Dendritic cell treated with granulocyte-macrophage colony-stimulating factor and Interleukin-4, amounts not matched to agents 40 ng/mL and 50 ng/mL, for 4 days (primary cell): ENCODE measurements around the gene FGF18.

ENCODE experiments used
- H3K27ac Mint-ChIP-seq: one replicate; pipeline ENCODE4 v1.8.0; 2022; ENCODE audit warnings: mild to moderate bottlenecking, mixed read lengths
- H3K27me3 Mint-ChIP-seq: one replicate; pipeline ENCODE4 v1.8.0; 2022; ENCODE audit warnings: mild to moderate bottlenecking, mixed read lengths
- H3K36me3 Mint-ChIP-seq: one replicate; pipeline ENCODE4 v1.8.0; 2022; ENCODE audit warnings: low read depth, mixed read lengths
- H3K4me1 Mint-ChIP-seq: one replicate; pipeline ENCODE4 v1.8.0; 2022; ENCODE audit warnings: low read depth, mixed read lengths
- H3K4me3 Mint-ChIP-seq: one replicate; pipeline ENCODE4 v1.8.0; 2022; ENCODE audit warnings: mild to moderate bottlenecking, moderate library complexity, mixed read lengths
- H3K9me3 Mint-ChIP-seq: one replicate; pipeline ENCODE4 v1.8.0; 2022; ENCODE audit warnings: mixed read lengths
- intact Hi-C: fragments of 100-400 bp; cut with micrococcal nuclease; formaldehyde crosslinking; loops from one replicate; pipeline ENCODE4 v1.15.0; 2022

Gene FGF18

GRCh38 chr5:171469326-171469725 lies 49.9 kb downstream of the FGF18 start:
- no peaks in the 10 kb centered on the region for H3K9me3 Mint-ChIP-seq
- no peak overlapping the region for H3K27ac Mint-ChIP-seq
- no peaks in the 10 kb centered on the region for H3K4me1 Mint-ChIP-seq
- no peaks in the 10 kb centered on the region for H3K27me3 Mint-ChIP-seq
- no peak overlapping the region for H3K4me3 Mint-ChIP-seq
- intact Hi-C loops = no loop called here
- no peaks in the 10 kb centered on the region for H3K36me3 Mint-ChIP-seq

DNA sequence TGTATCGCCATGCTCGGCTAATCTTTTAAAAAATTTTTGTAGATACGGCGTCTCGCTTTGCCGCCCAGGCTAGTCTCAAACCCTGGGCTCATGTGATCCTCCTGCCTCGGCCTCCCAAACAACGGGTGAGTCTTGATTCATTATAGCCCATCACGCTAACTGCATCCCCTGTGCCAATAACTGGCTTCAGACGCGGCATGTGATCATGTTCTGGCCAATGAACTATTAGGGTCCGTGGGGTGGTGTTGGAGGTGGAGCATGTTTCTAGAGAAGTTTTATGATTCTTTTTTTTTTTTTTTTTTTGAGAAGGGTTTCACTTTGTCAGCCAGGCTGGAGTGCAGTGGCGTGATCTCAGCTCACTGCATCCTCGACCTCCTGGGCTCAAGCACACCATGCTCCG lies 51.0 kb downstream of the FGF18 start:
- Mint-ChIP-seq H3K9me3 (no peaks in the 10 kb centered on the region), H3K36me3 (no peaks in the 10 kb centered on the region), H3K4me3 (no peak overlapping the region), H3K27me3 (no peaks in the 10 kb centered on the region), H3K27ac (no peak overlapping the region), H3K4me1 (no peaks in the 10 kb centered on the region)
- intact Hi-C loops = no loop called here

GRCh38 chr5:171474230-171474813 lies 54.9 kb downstream of the FGF18 start:
- Mint-ChIP-seq H3K27ac (no peak overlapping the region), H3K27me3 (no peaks in the 10 kb centered on the region), H3K4me3 (no peak overlapping the region), H3K36me3 (no peaks in the 10 kb centered on the region), H3K4me1 (peaks cover 9% of the 10 kb centered on the region), H3K9me3 (no peaks in the 10 kb centered on the region)
- intact Hi-C loops = no loop called here

- Mint-ChIP-seq H3K27ac (no peak overlapping the region), H3K4me3 (no peak overlapping the region), H3K36me3 (no peaks in the 10 kb centered on the region), H3K4me1 (peaks cover 9% of the 10 kb centered on the region), H3K9me3 (no peaks in the 10 kb centered on the region), H3K27me3 (no peaks in the 10 kb centered on the region)
- intact Hi-C loops = no loop called here
Observed at GRCh38 chr5:171475596-171475995, 56.1 kb downstream of the FGF18 start.

DNA sequence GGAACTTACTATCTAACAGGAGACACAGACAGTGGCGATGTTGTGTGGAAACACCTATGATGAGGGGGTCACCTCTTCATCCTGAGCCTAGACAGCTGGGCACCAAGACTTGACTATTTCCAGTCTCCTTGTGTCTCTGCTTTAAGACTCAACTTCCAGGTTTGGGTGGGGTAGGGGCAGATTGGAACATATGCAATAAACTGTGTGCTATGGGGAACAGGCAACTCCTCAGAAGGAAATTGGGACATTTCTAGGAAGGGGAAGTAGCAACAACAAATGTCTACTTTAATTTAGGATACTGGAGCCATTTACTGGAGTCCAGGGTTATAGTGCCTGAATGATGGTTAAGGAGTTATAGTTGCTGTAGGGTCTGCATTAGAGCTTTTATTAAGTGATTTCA lies 57.3 kb downstream of the FGF18 start:
- no peaks in the 10 kb centered on the region for H3K27me3 Mint-ChIP-seq
- H3K9me3 Mint-ChIP-seq = no peaks in the 10 kb centered on the region
- H3K4me3 Mint-ChIP-seq = no peak overlapping the region
- H3K36me3 Mint-ChIP-seq = no peaks in the 10 kb centered on the region
- intact Hi-C loops = no loop called here
- H3K4me1 Mint-ChIP-seq = peaks cover 9% of the 10 kb centered on the region
- no peak overlapping the region for H3K27ac Mint-ChIP-seq

- peaks cover 9% of the 10 kb centered on the region for H3K4me1 Mint-ChIP-seq
- intact Hi-C loops = no loop called here
- no peak overlapping the region for H3K27ac Mint-ChIP-seq
- H3K36me3 Mint-ChIP-seq = no peaks in the 10 kb centered on the region
- no peak overlapping the region for H3K4me3 Mint-ChIP-seq
- no peaks in the 10 kb centered on the region for H3K9me3 Mint-ChIP-seq
- H3K27me3 Mint-ChIP-seq = no peaks in the 10 kb centered on the region
Observed at GRCh38 chr5:171477101-171477500, 57.7 kb downstream of the FGF18 start.

DNA sequence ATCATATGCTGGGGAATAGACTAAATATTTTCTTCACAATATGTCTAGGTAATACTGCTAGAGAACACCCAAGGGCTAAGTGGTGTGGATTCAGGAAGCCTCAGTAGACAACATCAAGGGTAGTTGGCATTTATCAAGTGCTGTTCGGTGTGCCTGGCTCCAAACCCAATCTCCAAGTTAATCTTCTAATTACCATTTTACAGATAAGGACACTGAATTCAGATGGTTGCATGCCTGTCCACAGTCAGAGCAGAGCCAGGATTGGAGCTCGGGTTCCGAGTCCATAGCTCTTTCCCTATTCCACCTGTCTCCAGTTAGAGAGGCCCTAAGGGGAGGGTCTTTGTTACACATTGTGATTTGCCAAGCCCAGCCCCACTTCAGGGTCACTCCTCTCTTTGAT lies 58.2 kb downstream of the FGF18 start:
- H3K4me1 Mint-ChIP-seq = peaks cover 9% of the 10 kb centered on the region
- no peaks in the 10 kb centered on the region for H3K27me3 Mint-ChIP-seq
- no peak overlapping the region for H3K27ac Mint-ChIP-seq
- intact Hi-C loops = no loop called here
- H3K4me3 Mint-ChIP-seq = no peak overlapping the region
- H3K36me3 Mint-ChIP-seq = no peaks in the 10 kb centered on the region
- no peaks in the 10 kb centered on the region for H3K9me3 Mint-ChIP-seq

DNA sequence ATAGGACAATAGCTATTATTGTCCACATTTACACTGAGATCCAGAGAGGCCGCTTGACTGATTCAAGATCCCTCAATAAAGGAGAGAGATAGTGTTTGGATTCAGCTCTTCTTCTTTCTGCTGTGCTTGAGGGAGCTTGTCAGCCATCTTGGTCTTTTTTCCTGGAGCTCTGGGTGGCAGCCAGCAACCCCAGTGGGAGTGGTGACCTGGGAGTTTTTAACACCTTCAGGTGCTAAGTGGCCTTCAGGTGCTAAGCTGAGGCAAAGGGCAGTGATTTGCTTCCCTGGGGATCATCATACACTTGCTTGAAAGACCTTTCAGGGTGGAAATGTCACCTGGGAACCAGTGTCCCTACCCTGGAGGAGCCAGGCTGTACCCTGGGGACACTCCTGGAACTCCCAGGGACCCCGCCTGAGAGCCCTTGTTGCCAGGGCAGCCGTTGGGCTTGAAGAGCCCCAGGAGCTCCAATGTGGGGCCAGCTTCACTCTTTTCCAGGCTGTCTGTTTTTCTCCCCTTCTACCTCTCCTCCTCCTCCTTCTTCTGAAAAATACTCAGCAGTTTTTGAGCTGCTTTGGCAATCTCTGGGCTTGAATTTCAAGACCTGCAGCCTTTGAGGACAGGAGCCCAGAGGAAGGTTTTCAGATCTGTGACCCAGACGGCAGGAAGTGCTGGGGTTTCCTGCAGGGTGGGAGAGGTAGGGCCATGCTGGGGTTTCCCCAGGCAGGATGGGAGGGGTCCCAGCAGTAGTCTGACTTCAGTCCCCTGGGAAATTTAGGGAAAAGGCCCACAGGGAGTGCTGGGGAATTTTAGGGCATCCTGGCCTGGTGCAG lies 59.7 kb downstream of the FGF18 start:
- Mint-ChIP-seq H3K27me3 (no peaks in the 10 kb centered on the region), H3K9me3 (no peaks in the 10 kb centered on the region), H3K27ac (no peak overlapping the region), H3K36me3 (no peaks in the 10 kb centered on the region), H3K4me1 (peaks cover 9% of the 10 kb centered on the region), H3K4me3 (no peak overlapping the region)
- intact Hi-C loops = no loop called here

DNA sequence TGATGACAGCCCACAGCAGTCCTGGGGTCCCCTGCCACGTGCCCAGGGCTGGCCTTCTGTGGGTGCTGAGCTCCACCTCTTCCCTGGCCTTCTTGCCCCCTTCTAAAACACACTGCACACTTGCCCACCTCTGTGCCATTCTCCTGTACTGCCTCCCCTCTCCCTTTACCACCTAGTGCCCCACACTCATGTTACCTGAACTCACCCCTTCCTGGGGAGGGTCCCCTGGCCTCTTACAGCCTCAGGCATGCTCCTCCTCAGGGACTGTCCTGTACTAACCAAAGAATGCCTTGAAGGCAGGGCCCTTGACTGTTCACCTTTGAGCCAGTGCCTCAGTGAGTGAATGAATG lies 60.3 kb downstream of the FGF18 start:
- Mint-ChIP-seq H3K27me3 (no peaks in the 10 kb centered on the region), H3K4me1 (peaks cover 9% of the 10 kb centered on the region), H3K27ac (no peak overlapping the region), H3K9me3 (no peaks in the 10 kb centered on the region), H3K36me3 (no peaks in the 10 kb centered on the region), H3K4me3 (no peak overlapping the region)
- intact Hi-C loops = loop anchor here (10.0 kb wide), 1 partner anchor 365 kb away; no protein-coding TSS in a partner anchor

DNA sequence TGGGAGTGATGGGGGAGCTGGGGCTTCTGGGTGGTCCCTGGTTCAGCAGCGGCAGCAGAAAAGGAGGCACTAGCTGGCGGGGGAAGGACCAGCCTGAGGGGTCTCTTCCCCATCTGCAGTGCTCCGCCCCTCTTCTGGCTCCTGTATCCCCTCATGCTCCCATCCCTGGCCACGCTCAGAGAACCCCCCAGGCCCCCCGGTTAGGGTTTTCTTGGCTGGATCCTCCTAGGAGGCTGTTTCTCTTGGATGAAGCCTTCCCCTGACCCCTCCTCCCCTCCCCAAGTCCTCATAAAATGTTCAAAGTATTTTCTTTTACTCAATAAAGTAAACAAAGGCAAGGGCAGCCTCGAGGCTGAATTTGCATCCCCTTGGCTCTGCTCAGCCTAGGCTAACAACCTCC lies 60.8 kb downstream of the FGF18 start:
- Mint-ChIP-seq H3K4me3 (no peak overlapping the region), H3K36me3 (no peaks in the 10 kb centered on the region), H3K9me3 (no peaks in the 10 kb centered on the region), H3K27ac (no peak overlapping the region), H3K27me3 (no peaks in the 10 kb centered on the region), H3K4me1 (peaks cover 9% of the 10 kb centered on the region)
- intact Hi-C loops = loop anchor here (10.0 kb wide), 1 partner anchor 365 kb away; no protein-coding TSS in a partner anchor

DNA sequence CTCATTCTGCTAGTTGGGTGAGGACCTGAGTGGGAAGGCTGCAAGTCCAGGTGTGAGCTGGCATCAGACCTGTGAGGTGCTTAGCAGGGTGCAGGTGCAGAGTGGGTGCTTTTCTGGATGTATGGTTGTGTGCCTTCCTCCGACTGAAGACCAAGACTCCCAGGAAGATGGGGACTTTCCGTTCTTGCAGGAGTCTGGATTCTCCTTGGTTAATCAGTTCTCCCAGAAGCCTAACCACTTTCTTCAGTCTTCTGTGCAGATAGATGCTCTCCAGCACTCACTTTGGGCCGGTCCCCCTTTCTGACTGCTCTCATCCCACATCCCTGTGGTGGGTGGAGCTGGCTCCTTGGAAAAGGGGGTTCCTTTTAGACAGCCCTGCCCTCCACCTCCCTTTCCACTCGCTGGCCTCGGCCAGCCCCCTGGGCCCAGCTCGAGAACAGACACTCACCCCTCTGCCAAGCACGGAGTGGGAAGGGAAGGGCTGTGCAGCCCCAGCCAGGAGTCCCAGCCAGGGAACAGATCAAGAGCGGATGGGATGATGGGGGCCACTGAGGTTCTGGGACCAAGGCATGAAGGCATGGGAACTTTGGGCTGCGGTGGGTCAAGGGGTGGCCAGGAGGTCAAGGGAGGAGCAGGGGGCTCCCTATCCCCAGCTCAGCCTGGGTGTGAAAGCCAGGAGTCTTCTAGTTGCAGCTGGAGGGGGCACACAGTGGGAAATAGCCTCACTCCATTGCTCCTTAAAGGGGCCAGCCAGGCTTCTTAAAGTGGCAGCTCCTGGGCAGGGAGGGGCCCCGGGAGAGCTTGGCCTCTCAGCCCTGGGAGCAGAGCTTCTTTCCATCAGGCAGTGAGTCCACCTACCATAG lies 62.4 kb downstream of the FGF18 start:
- intact Hi-C loops = loop anchor here (10.0 kb wide), 1 partner anchor 363 kb away; no protein-coding TSS in a partner anchor

DNA sequence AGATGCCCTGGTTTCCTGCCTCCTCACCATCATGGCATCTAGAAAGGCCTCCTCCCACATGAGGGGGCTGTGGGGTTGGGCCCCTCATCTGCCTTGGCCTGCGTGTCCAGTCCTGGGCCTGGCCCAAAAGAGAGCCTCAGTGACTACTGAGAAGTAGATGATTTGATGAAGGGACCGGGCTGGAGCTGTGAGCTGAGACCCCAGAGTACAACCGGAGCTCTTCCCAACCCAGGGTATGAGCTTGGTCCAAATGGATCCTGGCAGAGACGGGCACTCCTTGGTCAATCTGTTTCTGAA lies 62.9 kb downstream of the FGF18 start:
- no peaks in the 10 kb centered on the region for H3K27me3 Mint-ChIP-seq
- H3K4me3 Mint-ChIP-seq = no peak overlapping the region
- no peaks in the 10 kb centered on the region for H3K36me3 Mint-ChIP-seq
- no peaks in the 10 kb centered on the region for H3K9me3 Mint-ChIP-seq
- intact Hi-C loops = loop anchor here (10.0 kb wide), 1 partner anchor 362 kb away; no protein-coding TSS in a partner anchor
- no peaks in the 10 kb centered on the region for H3K4me1 Mint-ChIP-seq
- H3K27ac Mint-ChIP-seq = no peak overlapping the region

More for the DNA sequence above, 62.4 kb downstream of the FGF18 start:
- no peaks in the 10 kb centered on the region for H3K9me3 Mint-ChIP-seq
- H3K4me3 Mint-ChIP-seq = no peak overlapping the region
- H3K4me1 Mint-ChIP-seq = peaks cover 6% of the 10 kb centered on the region
- no peaks in the 10 kb centered on the region for H3K27me3 Mint-ChIP-seq
- no peaks in the 10 kb centered on the region for H3K36me3 Mint-ChIP-seq
- H3K27ac Mint-ChIP-seq = no peak overlapping the region

DNA sequence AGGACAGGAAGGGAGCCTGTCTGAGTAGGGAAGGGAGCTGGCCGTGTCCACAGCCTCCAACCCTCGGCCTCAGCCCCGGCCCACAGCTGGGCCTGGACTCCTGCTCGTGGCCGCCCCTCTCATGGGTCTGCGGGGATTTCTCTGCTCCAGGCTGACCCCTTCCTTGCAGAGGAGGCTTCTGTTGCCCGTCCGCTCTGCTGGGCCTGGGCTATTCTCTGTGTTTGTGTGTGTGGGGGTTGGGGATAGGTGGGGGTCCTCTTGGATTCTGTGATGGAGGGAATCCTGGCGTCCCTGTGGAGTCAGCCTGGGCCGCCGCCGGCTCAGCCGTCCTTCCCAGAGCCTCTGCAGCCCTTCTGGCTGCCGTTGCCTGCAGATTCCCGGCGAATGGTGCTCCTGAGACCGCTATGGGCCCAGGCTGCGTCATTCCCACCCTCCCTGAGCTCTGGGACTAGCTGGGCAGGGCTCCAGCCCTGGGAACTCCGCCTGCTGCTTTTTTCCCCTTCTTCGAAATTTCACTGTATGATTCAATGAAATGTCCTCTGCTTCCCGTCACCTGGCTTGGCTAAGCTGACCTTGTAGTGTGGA lies 64.2 kb downstream of the FGF18 start:
- Mint-ChIP-seq H3K36me3 (no peaks in the 10 kb centered on the region), H3K9me3 (no peaks in the 10 kb centered on the region), H3K4me3 (no peak overlapping the region), H3K27ac (no peak overlapping the region), H3K4me1 (no peaks in the 10 kb centered on the region), H3K27me3 (peaks cover 3% of the 10 kb centered on the region)
- intact Hi-C loops = loop anchor here (1.0 to 10.0 kb wide), 2 partner anchors 361 to 424 kb away; no protein-coding TSS in a partner anchor

GRCh38 chr5:171484460-171484899 lies 65.0 kb downstream of the FGF18 start:
- Mint-ChIP-seq H3K4me3 (no peak overlapping the region), H3K27me3 (peaks cover 3% of the 10 kb centered on the region), H3K36me3 (no peaks in the 10 kb centered on the region), H3K4me1 (no peaks in the 10 kb centered on the region), H3K27ac (no peak overlapping the region), H3K9me3 (no peaks in the 10 kb centered on the region)
- intact Hi-C loops = loop anchor here (1.0 to 10.0 kb wide), 2 partner anchors 360 to 423 kb away; no protein-coding TSS in a partner anchor
